Panc1 (cell line): ENCODE measurements around the gene MINDY4. TPM values are rescaled to one million over a fixed set of nuclear protein-coding genes. Genes with fewer than 3 reads are reported as not detected.

Experiments
- ATAC-seq: fragments of 200-7000 bp; cut with Tn5 transposase; 2 replicates; pipeline ENCODE4 v1.9.1; 2020; ENCODE audit warnings: mild to moderate bottlenecking, moderate library complexity
- BruUV-seq: library from RNA; stranded (reverse); fragments of 400-500 nt; replicated peaks from 2 replicates; lab custom pipeline; 2021; lab: Mats Ljungman, UMichigan
- CTCF ChIA-PET: fragments of 300-600 bp; sonication (Branson Sonifier 250); formaldehyde crosslinking; loops from one replicate; lab custom pipeline; 2022; ENCODE audit warnings: antibody characterized with exemption; lab: Charles Lee
- POLR2A ChIA-PET: fragments of 300-600 bp; sonication (Branson Sonifier 250); formaldehyde crosslinking; loops from one replicate; lab custom pipeline; 2022; ENCODE audit warnings: antibody characterized with exemption; lab: Charles Lee
- DNase-seq: peaks from one replicate; pipeline ENCODE4 v3.0.0-alpha.2; 2010; ENCODE audit warnings: low read depth, low spot score
- H3K27ac ChIP-seq: 2 replicates; pipeline ENCODE4 v1.5.1; 2011; ENCODE audit warnings: mild to moderate bottlenecking, low read length, inconsistent platforms
- H3K27me3 ChIP-seq: fragments of 200-500 bp; sonication (Bioruptor generic); 2 replicates; pipeline ENCODE4 v1.6.0; 2014; ENCODE audit warnings: low read length, inconsistent platforms; ENCODE audit not compliant: control insufficient read depth, insufficient read depth
- H3K36me3 ChIP-seq: fragments of 200-500 bp; sonication (Bioruptor generic); 2 replicates; pipeline ENCODE4 v1.5.1; 2014; ENCODE audit warnings: inconsistent platforms, mild to moderate bottlenecking, low read length, moderate library complexity; ENCODE audit not compliant: control insufficient read depth, insufficient read depth
- H3K4me1 ChIP-seq: 2 replicates; pipeline ENCODE4 v1.5.1; 2011; ENCODE audit warnings: inconsistent platforms, mild to moderate bottlenecking, low read length, moderate library complexity; ENCODE audit not compliant: control insufficient read depth, insufficient read depth
- H3K4me3 ChIP-seq, 2 experiments: 2 replicates each; pipeline ENCODE4 v1.5.1; 2011 to 2012; ENCODE audit warnings: low read depth in 2 of 2, low read length in 2 of 2, mild to moderate bottlenecking in 2 of 2, inconsistent platforms in 1 of 2, moderate library complexity in 1 of 2
- H3K9me3 ChIP-seq: fragments of 200-500 bp; sonication (Bioruptor generic); 2 replicates; pipeline ENCODE4 v1.5.1; 2014; ENCODE audit warnings: low read depth, mild to moderate bottlenecking, inconsistent platforms, low read length, moderate library complexity; ENCODE audit not compliant: control insufficient read depth, insufficient read depth
- POLR2AphosphoS5 ChIP-seq: IDR thresholded peaks from 2 replicates; pipeline ENCODE4 v1.6.1; 2012; ENCODE audit warnings: mild to moderate bottlenecking, low read depth, low read length, moderate library complexity
- REST ChIP-seq, 2 experiments: IDR thresholded peaks; 2 replicates each; pipeline ENCODE4 v1.6.1; 2011 to 2012; ENCODE audit warnings: low read depth in 2 of 2, control low read depth in 1 of 2, low read length in 1 of 2, mild to moderate bottlenecking in 1 of 2, moderate library complexity in 1 of 2; ENCODE audit not compliant: insufficient read depth in 1 of 2
- SIN3A ChIP-seq: IDR thresholded peaks from 2 replicates; pipeline ENCODE4 v1.6.1; 2012; ENCODE audit warnings: low read depth, mild to moderate bottlenecking, low read length, moderate library complexity, borderline replicate concordance; ENCODE audit not compliant: insufficient read depth
- TCF7L2 ChIP-seq: IDR thresholded peaks from 2 replicates; pipeline ENCODE4 v1.6.1; 2011; ENCODE audit warnings: mild to moderate bottlenecking, low read depth, low read length, inconsistent platforms
- in situ Hi-C: cut with HindIII; loops from 2 replicates; pipeline ENCODE4 v1.10.0; 2016; ENCODE audit warnings: low sequenced_read_pairs, low pct_unique_long_range_greater_than_20kb
- intact Hi-C: fragments of 100-400 bp; cut with micrococcal nuclease; formaldehyde crosslinking; loops from one replicate; pipeline ENCODE4 v1.10.0; 2022; ENCODE audit not compliant: unreplicated experiment
- total RNA-seq: library from RNA; stranded (reverse); gene quantifications from one replicate; pipeline ENCODE4 v1.2.1, GENCODE V29; 2021; ENCODE audit not compliant: unreplicated experiment
- TF ChIP-seq, protein P1 (sequence below): fragments of 450-650 bp; IDR thresholded peaks from 2 replicates; pipeline ENCODE4 v1.5.1; 2017; ENCODE audit warnings: mild to moderate bottlenecking

Gene MINDY4
- total RNA-seq, 1 experiment from 2014 or later = 6.2 TPM

DNA sequence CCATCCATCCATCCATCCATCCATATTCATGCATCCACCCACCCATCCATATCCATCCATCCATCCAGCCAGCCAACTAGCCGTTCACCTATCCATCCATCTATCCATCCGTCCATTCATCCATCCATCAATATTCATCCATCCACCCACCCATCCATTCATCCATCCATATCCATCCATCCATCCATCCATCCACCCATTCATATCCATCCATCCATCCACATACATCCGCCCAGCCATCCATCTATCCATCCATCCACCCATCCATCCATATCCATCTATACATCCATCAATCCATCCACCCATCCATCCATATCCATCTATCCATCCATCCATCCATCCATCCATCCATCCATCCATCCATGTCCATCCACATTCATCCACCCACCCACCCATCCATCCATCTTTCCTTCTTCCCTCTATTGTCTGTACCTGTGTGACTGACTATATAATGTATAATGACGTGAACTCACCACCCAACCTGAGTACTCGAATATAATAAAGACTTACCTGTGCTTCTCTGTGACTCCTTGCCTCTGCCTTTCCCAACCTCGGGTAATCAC, 16.8 kb upstream of the MINDY4 start:
- no TSS peak for BruUV-seq
- H3K27ac ChIP-seq = no peak overlapping the region
- CTCF ChIA-PET = no interaction called here

GRCh38 chr7:30755384-30756154, 15.6 kb upstream of the MINDY4 start:
- peaks cover 5% of the 10 kb centered on the region for H3K27me3 ChIP-seq
- intact Hi-C loops = no loop called here
- no peak overlapping the region for H3K27ac ChIP-seq
- no peak for DNase-seq
- no peaks in the 10 kb centered on the region for H3K9me3 ChIP-seq
- no peak for TF ChIP-seq POLR2AphosphoS5
- TF ChIP-seq SIN3A = no peak
- TF ChIP-seq REST (IDR thresholded peaks at IDR 0.05; ENCODE audit: insufficient read depth in 1 of 2, low read depth in 2 of 2, low read length in 1 of 2) = no peak
- TF ChIP-seq, protein P1, sequence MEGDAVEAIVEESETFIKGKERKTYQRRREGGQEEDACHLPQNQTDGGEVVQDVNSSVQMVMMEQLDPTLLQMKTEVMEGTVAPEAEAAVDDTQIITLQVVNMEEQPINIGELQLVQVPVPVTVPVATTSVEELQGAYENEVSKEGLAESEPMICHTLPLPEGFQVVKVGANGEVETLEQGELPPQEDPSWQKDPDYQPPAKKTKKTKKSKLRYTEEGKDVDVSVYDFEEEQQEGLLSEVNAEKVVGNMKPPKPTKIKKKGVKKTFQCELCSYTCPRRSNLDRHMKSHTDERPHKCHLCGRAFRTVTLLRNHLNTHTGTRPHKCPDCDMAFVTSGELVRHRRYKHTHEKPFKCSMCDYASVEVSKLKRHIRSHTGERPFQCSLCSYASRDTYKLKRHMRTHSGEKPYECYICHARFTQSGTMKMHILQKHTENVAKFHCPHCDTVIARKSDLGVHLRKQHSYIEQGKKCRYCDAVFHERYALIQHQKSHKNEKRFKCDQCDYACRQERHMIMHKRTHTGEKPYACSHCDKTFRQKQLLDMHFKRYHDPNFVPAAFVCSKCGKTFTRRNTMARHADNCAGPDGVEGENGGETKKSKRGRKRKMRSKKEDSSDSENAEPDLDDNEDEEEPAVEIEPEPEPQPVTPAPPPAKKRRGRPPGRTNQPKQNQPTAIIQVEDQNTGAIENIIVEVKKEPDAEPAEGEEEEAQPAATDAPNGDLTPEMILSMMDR = no peak
- no peak for TF ChIP-seq TCF7L2
- no peak overlapping the region for H3K4me3 ChIP-seq
- no peaks in the 10 kb centered on the region for H3K4me1 ChIP-seq
- in situ Hi-C loops = no loop called here
- no peak; the same call in 1 of the 2 replicates for ATAC-seq
- CTCF ChIA-PET = interaction anchor here (0.7 kb wide), 1 partner anchor 230 kb away, joined by 4 read pairs; no protein-coding TSS in a partner anchor
- H3K36me3 ChIP-seq = no peaks in the 10 kb centered on the region
- BruUV-seq = no TSS peak
- POLR2A ChIA-PET = no interaction called here

More for the DNA sequence above, 16.8 kb upstream of the MINDY4 start:
- POLR2A ChIA-PET = no interaction called here
- Histone ChIP-seq H3K27me3 (no peaks in the 10 kb centered on the region), H3K36me3 (no peaks in the 10 kb centered on the region), H3K4me3 (no peak overlapping the region), H3K9me3 (no peaks in the 10 kb centered on the region), H3K4me1 (no peaks in the 10 kb centered on the region)
- no peak for ATAC-seq
- no peak for DNase-seq
- in situ Hi-C loops = no loop called here
- TF ChIP-seq SIN3A (no peak), TCF7L2 (no peak), REST (IDR thresholded peaks at IDR 0.05; ENCODE audit: insufficient read depth in 1 of 2, low read depth in 2 of 2, low read length in 1 of 2) (no peak), POLR2AphosphoS5 (no peak)
- TF ChIP-seq, protein P1 = no peak
- intact Hi-C loops = no loop called here
